Measurements from ENCODE around the gene TMEM178B. TPM values are rescaled to one million over a fixed set of nuclear protein-coding genes. Genes with fewer than 3 reads are reported as not detected.

The TMEM178B gene
- total and polyA plus RNA-seq, 3 experiments from 2014 or later: 0.02 to 1.1 (median 0.97) TPM

- Histone ChIP-seq H3K27me3 (ENCODE audit: insufficient read depth, low read length, poor library complexity, severe bottlenecking) (no peaks in the 10 kb centered on the region), H3K4me3 (ENCODE audit: low read length) (no peak overlapping the region), H3K4me1 (ENCODE audit: insufficient read depth, low read length) (no peaks in the 10 kb centered on the region), H3K36me3 (ENCODE audit: insufficient read depth, low read length) (no peaks in the 10 kb centered on the region), H3K9me3 (ENCODE audit: low read length) (no peaks in the 10 kb centered on the region), H3K27ac (ENCODE audit: low read depth, low read length) (no peak overlapping the region)
- no peak for DNase-seq
- no peaks in the 10 kb centered on the region for H3K4me1 Mint-ChIP-seq
- ChIA-PET POLR2A (no interaction called here), CTCF (no interaction called here)
- H3K36me3 Mint-ChIP-seq: peaks cover 0 to 3% (median 0%) of the 10 kb centered on the region in 3 donors
- H3K4me3 Mint-ChIP-seq: no peak overlapping the region
- H3K9me3 Mint-ChIP-seq: peaks cover 0 to 3% (median 0%) of the 10 kb centered on the region in 5 donors
- no peak overlapping the region for H3K27ac Mint-ChIP-seq
- peaks cover 6 to 20% of the 10 kb centered on the region in 2 donors for H3K27me3 Mint-ChIP-seq
These were observed 270.5 kb downstream of the TMEM178B start for GRCh38 chr7:141344153-141344935.

GRCh38 chr7:141348728-141349127 is 274.9 kb downstream of the TMEM178B start:
- ChIA-PET CTCF (no interaction called here), POLR2A (no interaction called here)
- no peaks in the 10 kb centered on the region for H3K9me3 Mint-ChIP-seq
- peaks cover 2 to 30% of the 10 kb centered on the region in 2 donors for H3K27me3 Mint-ChIP-seq
- Histone ChIP-seq H3K4me3 (ENCODE audit: low read length) (no peak overlapping the region), H3K9me3 (ENCODE audit: low read length) (no peaks in the 10 kb centered on the region), H3K27me3 (ENCODE audit: insufficient read depth, low read length, poor library complexity, severe bottlenecking) (no peaks in the 10 kb centered on the region), H3K4me1 (ENCODE audit: insufficient read depth, low read length) (no peaks in the 10 kb centered on the region), H3K27ac (ENCODE audit: low read depth, low read length) (no peak overlapping the region), H3K36me3 (ENCODE audit: insufficient read depth, low read length) (no peaks in the 10 kb centered on the region)
- no peak for DNase-seq
- no peak overlapping the region for H3K27ac Mint-ChIP-seq
- H3K36me3 Mint-ChIP-seq: no peaks in the 10 kb centered on the region
- no peaks in the 10 kb centered on the region for H3K4me1 Mint-ChIP-seq
- H3K4me3 Mint-ChIP-seq: no peak overlapping the region

GRCh38 chr7:141349338-141349737 is 275.5 kb downstream of the TMEM178B start:
- Histone ChIP-seq H3K9me3 (ENCODE audit: low read length) (no peaks in the 10 kb centered on the region), H3K27me3 (ENCODE audit: insufficient read depth, low read length, poor library complexity, severe bottlenecking) (no peaks in the 10 kb centered on the region), H3K36me3 (ENCODE audit: insufficient read depth, low read length) (no peaks in the 10 kb centered on the region), H3K4me1 (ENCODE audit: insufficient read depth, low read length) (no peaks in the 10 kb centered on the region), H3K27ac (ENCODE audit: low read depth, low read length) (no peak overlapping the region), H3K4me3 (ENCODE audit: low read length) (no peak overlapping the region)
- Mint-ChIP-seq H3K36me3 (no peaks in the 10 kb centered on the region), H3K4me3 (no peak overlapping the region), H3K27me3 (peaks cover 2 to 30% of the 10 kb centered on the region in 2 donors), H3K9me3 (no peaks in the 10 kb centered on the region), H3K27ac (no peak overlapping the region), H3K4me1 (peaks cover 2% of the 10 kb centered on the region in 3 donors)
- POLR2A ChIA-PET: no interaction called here
- CTCF ChIA-PET: no interaction called here
- no peak for DNase-seq

GRCh38 chr7:141349804-141350203 is 275.9 kb downstream of the TMEM178B start:
- Mint-ChIP-seq H3K9me3 (no peaks in the 10 kb centered on the region), H3K36me3 (no peaks in the 10 kb centered on the region), H3K27ac (no peak overlapping the region), H3K27me3 (peaks cover 2 to 30% of the 10 kb centered on the region in 2 donors), H3K4me3 (no peak overlapping the region), H3K4me1 (peaks cover 4 to 6% (median 6%) of the 10 kb centered on the region in 3 donors)
- ChIA-PET CTCF (no interaction called here), POLR2A (no interaction called here)
- Histone ChIP-seq H3K4me3 (ENCODE audit: low read length) (no peak overlapping the region), H3K27ac (ENCODE audit: low read depth, low read length) (no peak overlapping the region), H3K9me3 (ENCODE audit: low read length) (no peaks in the 10 kb centered on the region), H3K4me1 (ENCODE audit: insufficient read depth, low read length) (no peaks in the 10 kb centered on the region), H3K36me3 (ENCODE audit: insufficient read depth, low read length) (no peaks in the 10 kb centered on the region), H3K27me3 (ENCODE audit: insufficient read depth, low read length, poor library complexity, severe bottlenecking) (no peaks in the 10 kb centered on the region)
- no peak for DNase-seq

- no peaks in the 10 kb centered on the region for H3K36me3 Mint-ChIP-seq
- ChIA-PET CTCF (no interaction called here), POLR2A (no interaction called here)
- H3K27me3 Mint-ChIP-seq: peaks cover 2 to 30% of the 10 kb centered on the region in 2 donors
- DNase-seq: no peak
- peaks cover 4 to 6% (median 6%) of the 10 kb centered on the region in 3 donors for H3K4me1 Mint-ChIP-seq
- no peaks in the 10 kb centered on the region for H3K9me3 ChIP-seq (ENCODE audit: low read length)
- H3K4me3 Mint-ChIP-seq: no peak overlapping the region
- H3K4me3 ChIP-seq (ENCODE audit: low read length): no peak overlapping the region
- H3K27me3 ChIP-seq (ENCODE audit: insufficient read depth, low read length, poor library complexity, severe bottlenecking): no peaks in the 10 kb centered on the region
- no peaks in the 10 kb centered on the region for H3K4me1 ChIP-seq (ENCODE audit: insufficient read depth, low read length)
- H3K27ac ChIP-seq (ENCODE audit: low read depth, low read length): no peak overlapping the region
- H3K9me3 Mint-ChIP-seq: no peaks in the 10 kb centered on the region
- no peak overlapping the region for H3K27ac Mint-ChIP-seq
- no peaks in the 10 kb centered on the region for H3K36me3 ChIP-seq (ENCODE audit: insufficient read depth, low read length)
These were observed 277.3 kb downstream of the TMEM178B start for GRCh38 chr7:141351175-141351574.

- H3K36me3 ChIP-seq (ENCODE audit: insufficient read depth, low read length): no peaks in the 10 kb centered on the region
- Mint-ChIP-seq H3K4me3 (no peak overlapping the region), H3K4me1 (peaks cover 4 to 6% (median 6%) of the 10 kb centered on the region in 3 donors), H3K9me3 (no peaks in the 10 kb centered on the region), H3K36me3 (no peaks in the 10 kb centered on the region), H3K27ac (no peak overlapping the region), H3K27me3 (peaks cover 2 to 21% of the 10 kb centered on the region in 2 donors)
- H3K4me1 ChIP-seq (ENCODE audit: insufficient read depth, low read length): no peaks in the 10 kb centered on the region
- H3K4me3 ChIP-seq (ENCODE audit: low read length): no peak overlapping the region
- POLR2A ChIA-PET: no interaction called here
- H3K27ac ChIP-seq (ENCODE audit: low read depth, low read length): no peak overlapping the region
- no peaks in the 10 kb centered on the region for H3K9me3 ChIP-seq (ENCODE audit: low read length)
- CTCF ChIA-PET: no interaction called here
- no peaks in the 10 kb centered on the region for H3K27me3 ChIP-seq (ENCODE audit: insufficient read depth, low read length, poor library complexity, severe bottlenecking)
- DNase-seq: no peak
These were observed 279.1 kb downstream of the TMEM178B start for GRCh38 chr7:141352955-141353354.

GRCh38 chr7:141354251-141354650 is 280.4 kb downstream of the TMEM178B start:
- Mint-ChIP-seq H3K9me3 (no peaks in the 10 kb centered on the region), H3K4me3 (no peak overlapping the region), H3K27ac (no peak overlapping the region), H3K27me3 (peaks cover 2 to 23% of the 10 kb centered on the region in 2 donors), H3K36me3 (no peaks in the 10 kb centered on the region), H3K4me1 (peaks cover 4 to 6% (median 6%) of the 10 kb centered on the region in 3 donors)
- DNase-seq: no peak
- CTCF ChIA-PET: no interaction called here
- Histone ChIP-seq H3K27me3 (ENCODE audit: insufficient read depth, low read length, poor library complexity, severe bottlenecking) (no peaks in the 10 kb centered on the region), H3K4me3 (ENCODE audit: low read length) (no peak overlapping the region), H3K27ac (ENCODE audit: low read depth, low read length) (no peak overlapping the region), H3K9me3 (ENCODE audit: low read length) (no peaks in the 10 kb centered on the region), H3K4me1 (ENCODE audit: insufficient read depth, low read length) (no peaks in the 10 kb centered on the region), H3K36me3 (ENCODE audit: insufficient read depth, low read length) (no peaks in the 10 kb centered on the region)
- POLR2A ChIA-PET: no interaction called here

GRCh38 chr7:141355032-141355431 is 281.2 kb downstream of the TMEM178B start:
- H3K27me3 ChIP-seq (ENCODE audit: insufficient read depth, low read length, poor library complexity, severe bottlenecking): no peaks in the 10 kb centered on the region
- no peaks in the 10 kb centered on the region for H3K4me1 ChIP-seq (ENCODE audit: insufficient read depth, low read length)
- no peak for DNase-seq
- Mint-ChIP-seq H3K9me3 (no peaks in the 10 kb centered on the region), H3K27ac (no peak overlapping the region), H3K27me3 (peaks cover 4 to 19% of the 10 kb centered on the region in 2 donors), H3K4me1 (peaks cover 4 to 6% (median 6%) of the 10 kb centered on the region in 3 donors), H3K36me3 (no peaks in the 10 kb centered on the region), H3K4me3 (no peak overlapping the region)
- no peak overlapping the region for H3K27ac ChIP-seq (ENCODE audit: low read depth, low read length)
- POLR2A ChIA-PET: no interaction called here
- H3K4me3 ChIP-seq (ENCODE audit: low read length): no peak overlapping the region
- H3K36me3 ChIP-seq (ENCODE audit: insufficient read depth, low read length): no peaks in the 10 kb centered on the region
- CTCF ChIA-PET: no interaction called here
- no peaks in the 10 kb centered on the region for H3K9me3 ChIP-seq (ENCODE audit: low read length)
